Adipocyte (in vitro differentiated cells): ENCODE measurements around the gene PLAU.
"Not testable (repeated sequence)": the region's sequence is repeated elsewhere in the genome, so short reads cannot be mapped to it uniquely, and the experiment has no call there.

Experiments
- DNase-seq: peaks from one replicate; pipeline ENCODE4 v3.0.0-alpha.2; 2015; ENCODE audit warnings: low read depth
- H3K27me3 ChIP-seq: replicated peaks from 2 replicates; pipeline ENCODE4 v1.7.0; 2013; ENCODE audit warnings: mild to moderate bottlenecking, low read length, moderate library complexity; ENCODE audit not compliant: control insufficient read depth, insufficient read depth
- H3K36me3 ChIP-seq: 2 replicates; pipeline ENCODE4 v1.7.0; 2013; ENCODE audit warnings: low read length, mild to moderate bottlenecking, moderate library complexity; ENCODE audit not compliant: control insufficient read depth, insufficient read depth, severe bottlenecking
- H3K4me1 ChIP-seq: 2 replicates; pipeline ENCODE4 v1.7.0; 2013; ENCODE audit warnings: mild to moderate bottlenecking, low read length, moderate library complexity; ENCODE audit not compliant: control insufficient read depth, insufficient read depth
- H3K4me3 ChIP-seq: 2 replicates; pipeline ENCODE4 v1.7.0; 2013; ENCODE audit warnings: mild to moderate bottlenecking, low read length, moderate library complexity
- H3K9ac ChIP-seq: 2 replicates; pipeline ENCODE4 v1.7.0; 2013; ENCODE audit warnings: mild to moderate bottlenecking, low read length, moderate library complexity
- H3K9me3 ChIP-seq: 2 replicates; pipeline ENCODE4 v1.7.0; 2013; ENCODE audit warnings: mild to moderate bottlenecking, low read length, moderate library complexity; ENCODE audit not compliant: control insufficient read depth

Gene PLAU

DNA sequence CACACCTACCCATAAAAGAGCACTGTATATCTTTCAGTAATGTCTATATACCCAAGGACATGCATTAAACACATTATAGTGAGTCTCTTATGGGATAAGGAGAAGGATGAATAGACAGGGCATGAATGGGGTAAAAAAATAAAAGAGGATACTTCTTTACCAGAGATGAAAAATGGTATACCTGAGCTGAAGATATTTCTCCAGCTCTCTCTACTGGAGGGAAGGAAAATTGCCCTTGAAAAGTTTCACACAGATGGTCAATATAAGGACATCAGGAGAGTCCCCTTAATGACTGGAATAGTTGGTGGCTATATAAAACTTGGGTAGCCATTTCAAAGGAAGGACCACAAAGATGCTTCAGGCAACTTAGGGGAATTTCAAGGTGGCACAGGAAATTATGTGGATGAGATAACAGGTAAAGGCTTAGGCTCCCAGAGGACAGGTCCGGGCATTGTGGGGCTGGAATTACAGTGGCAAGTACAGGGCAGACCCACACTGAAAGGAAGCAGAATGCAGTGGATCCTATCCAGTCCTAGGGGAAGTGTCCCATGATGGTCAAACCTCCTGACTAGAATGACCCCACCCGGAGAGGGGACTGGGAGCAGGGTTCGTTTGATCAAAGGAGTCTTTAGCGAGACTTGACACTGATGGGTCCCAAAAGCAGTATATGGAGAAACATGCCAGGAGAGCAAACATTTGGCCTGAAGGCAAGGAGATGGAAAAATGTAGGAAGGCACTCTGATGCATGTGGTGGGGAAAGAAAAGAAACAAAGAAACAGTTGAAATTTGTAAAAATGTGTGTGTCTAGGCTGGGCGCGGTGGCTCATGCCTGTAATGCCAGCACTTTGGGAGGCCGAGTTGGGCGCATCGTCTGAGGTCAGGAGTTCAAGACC is 35.6 kb downstream of the PLAU start:
- Histone ChIP-seq H3K27me3 (no peaks in the 10 kb centered on the region), H3K9me3 (no peaks in the 10 kb centered on the region), H3K36me3 (no peaks in the 10 kb centered on the region), H3K4me1 (peaks cover 5% of the 10 kb centered on the region), H3K9ac (no peak overlapping the region), H3K4me3 (no peak overlapping the region)
- DNase-seq, result no peak

GRCh38 chr10:73948947-73949633 is 38.2 kb downstream of the PLAU start:
- Histone ChIP-seq H3K27me3 (no peaks in the 10 kb centered on the region), H3K36me3 (no peaks in the 10 kb centered on the region), H3K4me1 (peaks cover 8% of the 10 kb centered on the region), H3K9ac (no peak overlapping the region), H3K9me3 (no peaks in the 10 kb centered on the region), H3K4me3 (no peak overlapping the region)
- DNase-seq, result no peak

DNA sequence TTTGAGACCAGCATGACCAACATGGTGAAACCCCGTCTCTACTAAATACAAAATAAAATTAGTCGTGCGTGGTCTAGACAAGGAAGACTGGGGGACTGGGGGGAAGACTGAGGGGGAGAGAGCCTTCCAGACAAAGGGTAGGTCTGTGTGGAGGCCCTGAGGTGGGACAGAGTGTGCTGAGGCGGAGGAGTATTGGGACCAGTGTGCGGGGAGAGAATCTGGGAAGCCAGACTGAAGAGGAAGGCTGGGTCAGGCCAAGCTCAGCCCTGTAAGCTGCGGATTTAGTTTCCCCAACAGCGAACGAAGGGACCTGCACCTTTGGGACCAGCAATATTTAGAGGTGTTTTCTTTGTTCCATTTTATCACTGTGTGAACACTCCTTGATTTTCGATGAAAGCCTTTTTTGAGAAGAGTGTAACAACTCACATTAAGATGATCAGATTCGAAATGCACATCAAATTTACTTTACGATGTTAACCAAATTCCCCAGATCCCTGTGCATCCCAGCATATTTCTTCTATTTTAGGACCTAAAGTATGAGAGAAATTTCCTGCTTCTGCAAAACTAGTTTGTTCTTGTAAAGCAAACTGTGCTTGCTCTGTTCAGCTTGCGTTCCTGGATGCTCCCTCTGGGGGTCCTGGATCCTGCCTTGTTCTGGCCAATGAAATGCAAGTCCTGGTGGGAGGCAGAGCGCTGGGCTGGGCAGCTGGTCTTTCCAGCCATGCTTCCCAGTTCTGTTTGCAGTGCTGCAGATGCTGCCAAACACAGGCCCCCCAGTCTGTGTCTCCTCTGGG is 39.4 kb downstream of the PLAU start:
- no peak overlapping the region for H3K9ac ChIP-seq
- H3K4me1 ChIP-seq, result peaks cover 8% of the 10 kb centered on the region
- H3K27me3 ChIP-seq, result no peaks in the 10 kb centered on the region
- no peak overlapping the region for H3K4me3 ChIP-seq
- H3K36me3 ChIP-seq, result no peaks in the 10 kb centered on the region
- H3K9me3 ChIP-seq, result no peaks in the 10 kb centered on the region
- peak; percentile 21 for DNase-seq

DNA sequence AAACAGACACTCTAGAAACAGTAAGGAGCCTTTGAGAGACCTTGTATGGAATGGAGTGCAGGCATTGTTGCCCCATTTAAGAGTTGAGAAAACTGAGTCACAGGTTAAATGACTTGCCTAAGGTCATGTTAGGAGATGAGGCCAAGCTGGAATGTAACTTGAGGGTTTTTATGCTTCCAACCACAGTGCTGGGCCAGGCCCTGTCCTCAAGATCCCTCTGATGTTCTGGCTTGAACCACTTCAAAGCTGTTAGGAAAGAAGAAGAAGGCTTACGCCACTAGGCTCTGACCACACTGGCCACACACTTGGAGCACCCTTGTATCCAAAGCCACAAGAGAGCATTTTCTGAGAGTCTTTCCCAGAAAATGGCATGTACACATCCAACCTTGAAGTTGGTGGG is 42.7 kb downstream of the PLAU start:
- peaks cover 19% of the 10 kb centered on the region for H3K4me1 ChIP-seq
- no peak for DNase-seq
- H3K9me3 ChIP-seq, result no peaks in the 10 kb centered on the region
- no peaks in the 10 kb centered on the region for H3K27me3 ChIP-seq
- no peak overlapping the region for H3K9ac ChIP-seq
- no peaks in the 10 kb centered on the region for H3K36me3 ChIP-seq
- H3K4me3 ChIP-seq, result no peak overlapping the region

GRCh38 chr10:73954737-73955136 is 43.8 kb downstream of the PLAU start:
- Histone ChIP-seq H3K27me3 (no peaks in the 10 kb centered on the region), H3K9ac (no peak overlapping the region), H3K4me1 (peaks cover 21% of the 10 kb centered on the region), H3K36me3 (no peaks in the 10 kb centered on the region), H3K4me3 (no peak overlapping the region), H3K9me3 (no peaks in the 10 kb centered on the region)
- DNase-seq, result no peak

DNA sequence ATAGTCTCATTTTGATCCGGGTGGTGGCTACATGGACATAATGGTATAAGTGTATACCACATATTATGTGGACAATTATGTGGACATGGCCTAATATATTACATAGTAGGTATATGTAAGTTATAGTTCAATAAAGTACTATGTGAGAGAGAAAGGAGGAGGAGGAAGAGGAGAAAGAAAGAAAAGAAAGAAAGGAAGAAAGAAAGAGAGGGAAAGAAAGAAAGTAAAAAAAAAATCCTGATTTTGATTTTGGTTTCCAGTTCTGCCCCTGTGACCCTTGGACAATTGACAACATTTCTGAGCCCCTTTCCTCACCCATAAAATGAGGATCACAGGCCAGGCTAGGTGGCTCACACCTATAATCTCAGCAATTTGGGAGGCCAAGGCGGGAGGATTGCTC is 44.8 kb downstream of the PLAU start:
- DNase-seq, result no peak
- Histone ChIP-seq H3K36me3 (no peaks in the 10 kb centered on the region), H3K4me1 (peaks cover 27% of the 10 kb centered on the region), H3K9ac (no peak overlapping the region), H3K4me3 (no peak overlapping the region), H3K27me3 (no peaks in the 10 kb centered on the region), H3K9me3 (no peaks in the 10 kb centered on the region)

DNA sequence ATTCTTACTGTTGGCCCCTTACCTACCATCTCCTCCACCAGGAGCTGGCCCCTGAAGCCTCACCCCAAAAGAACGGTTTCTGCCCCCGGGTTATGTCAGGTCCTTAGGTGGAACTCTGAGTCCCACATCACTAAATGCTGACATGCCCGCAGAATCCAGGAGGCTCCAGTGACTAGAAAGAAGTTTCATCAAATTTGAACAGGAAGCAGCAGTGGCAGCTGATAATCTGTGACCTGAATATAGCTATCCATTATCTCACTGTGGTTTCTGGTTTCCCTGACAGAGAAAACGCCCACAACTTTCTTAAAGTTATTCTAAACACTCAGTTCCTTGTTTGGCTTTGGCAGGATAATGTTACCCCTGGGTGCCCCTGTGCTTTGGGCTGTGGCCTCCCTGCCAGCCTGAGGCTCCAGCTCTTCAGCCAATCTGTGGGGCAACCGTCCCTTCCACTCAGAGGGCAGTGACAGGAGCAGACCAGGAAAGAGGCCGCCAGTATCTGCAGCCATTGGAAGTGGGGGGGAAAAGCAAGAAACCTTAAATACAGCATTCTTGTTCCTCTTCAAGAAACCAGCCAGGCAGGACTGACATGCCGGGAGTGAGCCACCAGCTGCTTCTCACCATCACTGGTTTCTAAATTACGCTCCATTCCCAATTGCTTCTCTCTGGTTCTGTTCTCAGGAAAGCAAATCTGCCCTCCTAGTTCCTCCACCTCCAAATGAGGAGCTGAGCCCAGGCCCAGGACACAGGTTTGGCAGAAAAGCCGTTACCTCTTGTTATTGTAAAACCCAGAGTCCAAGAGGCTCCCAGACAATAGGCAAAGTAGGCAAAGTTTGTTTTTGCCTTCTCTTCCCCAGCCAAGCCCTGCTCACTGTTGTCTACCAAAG is 45.8 kb downstream of the PLAU start:
- Histone ChIP-seq H3K9ac (no peak overlapping the region), H3K4me3 (no peak overlapping the region), H3K4me1 (peaks cover 25% of the 10 kb centered on the region), H3K27me3 (no peaks in the 10 kb centered on the region), H3K36me3 (no peaks in the 10 kb centered on the region), H3K9me3 (no peaks in the 10 kb centered on the region)
- peak; percentile 79 for DNase-seq

GRCh38 chr10:73959484-73960243 is 48.7 kb downstream of the PLAU start:
- H3K4me1 ChIP-seq, result peaks cover 21% of the 10 kb centered on the region
- H3K9ac ChIP-seq, result no peak overlapping the region
- H3K9me3 ChIP-seq, result no peaks in the 10 kb centered on the region
- no peaks in the 10 kb centered on the region for H3K27me3 ChIP-seq
- no peak for DNase-seq
- H3K36me3 ChIP-seq, result no peaks in the 10 kb centered on the region
- H3K4me3 ChIP-seq, result no peak overlapping the region

- Histone ChIP-seq H3K9me3 (no peaks in the 10 kb centered on the region), H3K36me3 (no peaks in the 10 kb centered on the region), H3K27me3 (no peaks in the 10 kb centered on the region), H3K9ac (no peak overlapping the region), H3K4me1 (peaks cover 33% of the 10 kb centered on the region), H3K4me3 (no peak overlapping the region)
- DNase-seq, result no peak
Measured at GRCh38 chr10:73962386-73962785, 51.5 kb downstream of the PLAU start.

DNA sequence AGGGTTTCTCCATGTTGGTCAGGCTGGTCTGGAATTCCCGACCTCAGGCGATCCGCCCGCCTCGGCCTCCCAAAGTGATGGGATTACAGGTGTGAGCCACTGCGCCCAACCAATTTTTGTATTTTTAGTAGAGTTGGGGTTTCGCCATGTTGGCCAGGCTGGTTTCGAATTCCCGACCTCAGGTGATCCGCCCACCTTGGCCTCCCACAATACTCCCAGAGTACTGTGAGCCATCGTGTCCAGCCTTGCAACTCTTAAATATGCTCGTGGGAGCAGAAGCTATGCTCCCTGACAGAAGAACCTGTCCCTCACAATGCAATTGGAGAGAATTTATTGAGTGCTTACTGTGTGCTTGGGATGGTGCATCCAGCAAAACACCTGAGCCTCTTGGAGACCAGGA is 52.6 kb downstream of the PLAU start:
- H3K36me3 ChIP-seq, DNase-seq, H3K27me3 ChIP-seq, H3K4me3 ChIP-seq, H3K9ac ChIP-seq, H3K9me3 ChIP-seq: not testable (repeated sequence)
- H3K4me1 ChIP-seq, result peaks cover 39% of the 10 kb centered on the region
